ENCODE data around the gene FRG2C.

The FRG2C gene

DNA sequence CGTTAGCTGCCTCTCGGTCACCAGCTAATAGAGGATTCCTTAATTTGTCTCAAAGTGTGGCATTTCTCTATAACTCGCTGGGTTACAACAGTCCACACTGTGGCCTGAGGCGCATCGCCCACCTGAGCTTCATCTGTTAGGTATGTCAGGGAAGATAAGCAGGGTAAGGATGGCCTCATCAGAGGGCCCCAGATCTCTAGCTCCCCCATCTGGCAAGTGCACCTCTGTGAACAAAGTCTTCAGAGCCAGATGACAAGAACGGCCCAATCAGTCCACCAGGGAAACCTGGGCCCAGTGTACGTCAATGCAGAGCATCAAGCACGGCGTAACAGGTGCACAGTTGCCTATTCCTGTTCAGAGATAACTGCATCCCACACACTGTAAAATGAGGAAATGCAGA, 23.2 kb downstream of the FRG2C start:
- TF ChIP-seq, protein P1, sequence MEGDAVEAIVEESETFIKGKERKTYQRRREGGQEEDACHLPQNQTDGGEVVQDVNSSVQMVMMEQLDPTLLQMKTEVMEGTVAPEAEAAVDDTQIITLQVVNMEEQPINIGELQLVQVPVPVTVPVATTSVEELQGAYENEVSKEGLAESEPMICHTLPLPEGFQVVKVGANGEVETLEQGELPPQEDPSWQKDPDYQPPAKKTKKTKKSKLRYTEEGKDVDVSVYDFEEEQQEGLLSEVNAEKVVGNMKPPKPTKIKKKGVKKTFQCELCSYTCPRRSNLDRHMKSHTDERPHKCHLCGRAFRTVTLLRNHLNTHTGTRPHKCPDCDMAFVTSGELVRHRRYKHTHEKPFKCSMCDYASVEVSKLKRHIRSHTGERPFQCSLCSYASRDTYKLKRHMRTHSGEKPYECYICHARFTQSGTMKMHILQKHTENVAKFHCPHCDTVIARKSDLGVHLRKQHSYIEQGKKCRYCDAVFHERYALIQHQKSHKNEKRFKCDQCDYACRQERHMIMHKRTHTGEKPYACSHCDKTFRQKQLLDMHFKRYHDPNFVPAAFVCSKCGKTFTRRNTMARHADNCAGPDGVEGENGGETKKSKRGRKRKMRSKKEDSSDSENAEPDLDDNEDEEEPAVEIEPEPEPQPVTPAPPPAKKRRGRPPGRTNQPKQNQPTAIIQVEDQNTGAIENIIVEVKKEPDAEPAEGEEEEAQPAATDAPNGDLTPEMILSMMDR (conservative IDR thresholded peaks at IDR 0.05; ENCODE audit: low read length), result no peak
- no peak overlapping the region for H3K4me3 ChIP-seq (ENCODE audit: low read length)
- DNase-seq (ENCODE audit: low read depth), result no peak

DNA sequence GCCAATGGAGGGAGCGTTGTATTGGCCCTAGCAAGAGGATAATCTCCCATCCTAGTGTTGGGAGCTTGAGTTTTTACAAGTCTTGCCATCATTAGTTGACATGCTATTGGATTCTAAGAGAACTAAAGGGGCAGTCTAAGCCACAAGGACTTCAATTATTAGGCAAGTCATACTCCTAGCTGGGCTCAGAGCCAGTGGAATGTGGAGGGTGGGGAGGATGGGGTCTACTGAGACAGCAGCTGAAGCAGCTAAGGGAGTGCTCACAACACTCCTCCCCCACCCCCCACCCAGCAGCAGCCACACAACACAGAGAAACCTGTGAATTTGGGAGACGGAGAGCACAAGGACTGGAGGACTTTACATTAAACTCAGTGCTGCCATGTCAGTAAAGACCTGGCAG, 27.9 kb downstream of the FRG2C start:
- no peak overlapping the region for H3K4me3 ChIP-seq (ENCODE audit: low read length)
- TF ChIP-seq, protein P1 (conservative IDR thresholded peaks at IDR 0.05; ENCODE audit: low read length), result no peak
- DNase-seq (ENCODE audit: low read depth), result no peak
